Colon (tissue), 2 donors: ENCODE data around the gene UPP2.

ENCODE experiments used
- FAIRE-seq: peaks from 2 replicates; lab custom pipeline; 2012; peaks lifted over from hg19 to GRCh38; lab: Jason Lieb, UNC
- donor health status: control.
- donor health status: control.

The UPP2 gene

DNA sequence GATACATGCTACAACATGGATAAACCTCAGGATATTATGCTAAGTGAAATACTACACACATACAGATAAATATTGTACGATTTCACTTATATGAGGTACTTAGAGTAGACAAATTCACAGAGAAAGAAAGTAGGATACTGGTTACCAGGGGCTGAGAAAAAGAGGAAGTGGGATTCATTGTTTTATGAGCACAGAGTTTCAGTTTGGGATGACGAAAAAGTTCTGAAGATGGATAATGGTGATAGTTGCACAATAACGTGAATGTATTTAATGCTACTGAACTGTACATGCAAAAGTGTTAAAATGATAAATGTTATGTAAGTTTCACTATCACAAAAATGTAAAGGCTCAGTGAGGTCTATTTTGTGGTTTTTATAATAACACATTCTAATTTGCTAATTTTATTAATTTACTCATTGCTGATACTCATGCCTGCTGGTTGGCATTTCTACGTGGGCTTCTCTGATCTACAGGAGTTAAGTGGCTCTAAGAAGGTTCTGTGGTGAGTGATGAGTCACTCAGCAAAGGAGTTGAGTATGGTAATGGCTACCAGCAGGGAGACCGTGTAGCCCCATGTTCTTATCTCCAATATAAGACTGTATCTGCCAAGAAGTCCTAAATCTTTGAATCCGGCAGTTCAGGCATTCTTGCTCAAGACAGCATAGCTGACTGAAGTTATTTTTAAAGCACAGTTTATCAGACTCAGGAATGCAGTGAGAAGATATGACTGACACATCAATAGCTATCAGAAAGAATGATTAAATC is 41.1 kb downstream of the UPP2 start:
- FAIRE-seq = no peak

DNA sequence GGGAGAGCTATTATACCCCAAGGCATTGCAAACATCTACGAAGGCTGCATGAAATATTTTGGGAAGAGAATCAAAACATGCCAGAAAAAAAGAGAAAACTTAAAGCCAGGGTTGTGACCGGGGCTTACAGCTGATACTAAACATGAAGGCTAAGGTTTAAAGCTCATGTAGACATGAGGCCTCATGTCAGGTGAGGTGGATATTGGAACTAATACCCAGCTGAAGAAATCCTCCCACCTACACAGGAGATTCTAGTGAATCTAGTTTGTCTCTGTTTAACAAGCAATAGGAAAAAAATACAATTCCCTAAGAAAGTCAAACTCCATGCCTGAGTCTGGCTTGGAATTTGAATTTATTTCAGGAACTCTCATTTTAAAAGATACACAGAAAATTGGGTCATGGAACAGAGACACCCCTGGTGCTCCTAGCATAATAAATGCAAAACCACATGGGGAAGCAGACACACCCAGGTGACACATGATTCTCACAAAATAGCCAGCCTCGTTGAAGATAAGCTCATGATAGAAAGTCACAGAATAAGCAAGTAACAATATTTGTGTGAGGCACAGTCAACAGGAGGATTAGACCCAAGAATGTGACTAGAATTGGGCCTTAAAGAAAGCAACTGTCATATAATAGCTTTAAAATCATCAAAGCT is 42.2 kb downstream of the UPP2 start:
- no peak for FAIRE-seq

DNA sequence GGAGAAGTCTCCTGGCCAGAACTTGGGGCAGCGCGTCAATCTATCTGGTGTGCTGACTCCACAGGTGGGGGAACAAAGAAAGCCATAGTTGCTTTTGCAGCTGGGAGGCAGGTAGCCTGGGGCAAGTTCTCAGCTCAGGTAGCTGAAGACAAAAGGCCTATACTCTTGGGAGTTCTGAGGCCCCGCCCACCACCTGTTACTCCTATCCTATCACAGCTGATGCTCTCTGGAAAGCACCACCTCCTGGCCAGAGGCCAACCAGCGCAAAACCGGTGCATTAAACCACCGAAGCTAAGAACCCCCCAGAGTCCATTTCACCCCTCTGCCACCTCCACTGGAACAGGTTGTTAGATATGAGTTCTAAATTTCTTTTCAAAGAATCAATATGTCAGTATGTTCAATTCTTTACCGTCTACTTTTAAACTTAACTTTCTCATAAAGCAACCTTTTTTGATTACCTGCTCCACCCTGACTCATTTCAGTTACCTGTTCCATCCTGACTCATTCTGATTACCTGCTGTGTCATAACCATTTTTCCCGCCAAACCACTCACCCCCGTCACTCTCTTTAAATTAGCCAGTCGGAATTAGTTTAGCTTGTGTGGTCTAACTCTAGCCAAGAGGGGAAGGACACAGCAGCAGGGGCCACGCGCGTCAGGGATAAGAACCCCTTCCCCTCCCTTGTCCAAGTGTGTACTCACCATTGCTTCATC is 43.4 kb downstream of the UPP2 start:
- no peak for FAIRE-seq

DNA sequence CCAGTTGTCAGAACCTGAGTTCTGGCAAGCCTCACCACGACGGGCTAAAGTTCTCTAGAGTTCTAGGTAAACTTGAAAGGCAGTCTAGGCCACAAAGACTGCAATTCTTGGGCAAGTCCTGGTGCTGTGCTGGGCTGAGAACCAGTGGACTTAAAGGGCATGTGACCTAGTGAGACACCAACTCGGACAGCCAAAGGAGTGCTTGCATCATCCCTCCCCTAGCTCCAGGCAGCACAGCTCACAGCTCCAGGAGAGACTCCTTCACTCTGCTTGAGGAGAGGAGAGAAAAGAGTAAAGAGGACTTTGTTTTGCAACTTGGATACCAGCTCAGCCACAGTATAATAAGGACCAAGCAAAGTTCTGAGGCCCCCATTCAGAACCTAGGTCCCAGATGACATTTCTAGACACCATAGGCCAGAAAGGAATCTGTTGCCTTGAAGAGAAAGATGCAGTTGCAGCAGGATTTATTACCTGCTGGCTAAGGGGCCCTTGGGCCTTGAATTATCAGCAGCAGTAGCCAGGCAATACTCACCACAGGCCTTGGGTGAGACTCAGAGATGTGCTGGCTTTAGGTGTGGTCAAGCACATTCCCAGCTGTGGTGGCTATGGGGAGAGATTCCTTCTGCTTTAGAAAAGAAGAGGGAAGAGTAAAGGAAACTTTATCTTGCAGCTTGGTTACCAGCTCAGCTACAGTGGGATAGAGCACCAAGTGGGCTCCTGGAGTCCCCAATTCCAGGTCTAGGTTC is 51.8 kb downstream of the UPP2 start:
- FAIRE-seq = no peak

DNA sequence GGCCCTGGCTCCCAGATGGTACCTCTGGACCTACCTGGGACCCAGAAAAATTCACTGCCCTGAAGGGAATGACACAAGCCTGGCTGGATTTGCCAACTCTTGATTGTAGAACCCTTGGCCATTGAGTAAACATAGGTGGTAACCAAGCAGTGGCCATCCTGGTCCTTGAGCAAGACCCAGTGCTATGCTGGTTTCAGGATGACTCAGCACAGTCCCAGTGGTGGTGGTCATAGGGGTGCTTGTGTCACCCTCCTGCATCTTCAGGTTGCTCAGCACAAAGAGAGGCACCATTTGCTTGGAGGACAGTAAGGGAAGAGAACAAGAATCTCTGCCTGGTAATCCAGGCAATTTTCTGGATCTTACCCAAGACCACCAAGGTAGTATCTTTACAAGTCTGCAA is 52.9 kb downstream of the UPP2 start:
- no peak for FAIRE-seq

DNA sequence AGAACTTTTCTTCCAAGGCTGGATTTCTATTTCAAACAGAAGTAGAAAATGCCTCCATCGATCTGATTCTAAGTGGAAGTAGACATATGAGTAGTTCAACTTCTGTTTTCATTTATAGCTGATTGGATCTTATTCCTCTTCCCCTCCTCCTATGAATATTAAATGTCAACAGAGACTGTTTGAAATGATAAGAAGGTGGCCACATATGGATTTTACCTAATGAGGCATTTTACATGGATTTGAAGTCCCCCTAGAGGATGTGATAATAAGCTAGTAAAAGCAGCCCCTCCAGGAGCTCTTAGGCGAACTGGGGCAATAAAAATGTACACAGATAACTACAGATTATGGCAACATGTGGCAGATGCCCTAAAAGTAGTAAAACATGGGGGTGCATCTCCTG is 71.0 kb downstream of the UPP2 start:
- FAIRE-seq = no peak

DNA sequence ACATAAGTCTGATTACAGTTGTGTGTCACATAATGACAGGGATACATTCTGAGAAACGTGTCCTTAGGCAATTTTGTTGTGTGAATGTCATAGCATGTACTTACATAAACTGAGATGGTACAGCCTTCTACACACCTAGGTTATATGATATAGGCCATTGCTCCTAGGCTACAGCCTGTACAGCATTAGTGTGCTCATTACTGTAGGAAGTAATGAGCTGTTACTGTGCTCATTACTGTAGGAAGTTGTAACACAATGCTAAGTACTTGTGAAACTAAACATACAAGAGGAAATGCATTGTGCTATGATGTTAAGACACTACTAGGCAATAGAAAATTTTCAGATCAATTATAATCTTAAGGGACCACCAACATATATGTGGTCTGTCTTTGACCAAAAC is 72.8 kb downstream of the UPP2 start:
- FAIRE-seq = no peak

DNA sequence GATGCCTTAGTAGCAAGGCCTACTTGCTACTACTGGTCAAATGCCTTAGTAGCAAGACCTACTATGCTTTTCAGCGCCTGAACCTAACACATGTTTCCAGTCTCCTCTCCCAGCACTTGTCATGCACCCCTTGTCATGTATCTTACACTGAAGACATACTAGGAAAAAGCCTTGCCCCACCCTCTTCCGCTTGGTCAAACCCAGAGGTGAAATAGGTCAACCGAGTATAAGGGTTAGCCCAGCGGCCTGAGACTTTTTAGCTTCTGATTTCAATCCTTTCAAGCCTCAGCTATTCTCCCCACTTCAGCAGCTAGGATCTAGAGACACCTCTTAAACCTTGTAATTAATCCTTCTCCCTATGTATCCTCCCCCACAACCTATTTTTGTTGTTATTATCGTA is 73.3 kb downstream of the UPP2 start:
- FAIRE-seq = no peak

DNA sequence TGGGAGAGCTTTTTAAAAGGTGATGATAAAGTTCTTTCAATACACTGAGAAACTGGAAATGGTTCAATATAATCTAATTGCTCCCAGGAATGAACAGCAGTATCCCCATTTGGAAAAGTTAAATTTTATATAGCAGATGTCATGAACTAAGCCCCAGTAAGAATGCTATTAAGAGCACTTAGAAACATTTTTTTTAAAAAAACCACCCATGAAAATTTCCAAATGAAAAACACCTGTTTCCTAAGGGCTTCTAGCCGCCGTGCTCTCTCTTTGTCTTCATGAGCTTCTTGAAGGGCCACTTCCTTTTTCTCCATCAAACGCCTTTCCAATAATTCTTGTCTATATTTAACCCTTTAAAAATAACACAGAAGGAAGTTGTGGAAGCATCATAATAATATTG is 77.0 kb downstream of the UPP2 start:
- no peak for FAIRE-seq

DNA sequence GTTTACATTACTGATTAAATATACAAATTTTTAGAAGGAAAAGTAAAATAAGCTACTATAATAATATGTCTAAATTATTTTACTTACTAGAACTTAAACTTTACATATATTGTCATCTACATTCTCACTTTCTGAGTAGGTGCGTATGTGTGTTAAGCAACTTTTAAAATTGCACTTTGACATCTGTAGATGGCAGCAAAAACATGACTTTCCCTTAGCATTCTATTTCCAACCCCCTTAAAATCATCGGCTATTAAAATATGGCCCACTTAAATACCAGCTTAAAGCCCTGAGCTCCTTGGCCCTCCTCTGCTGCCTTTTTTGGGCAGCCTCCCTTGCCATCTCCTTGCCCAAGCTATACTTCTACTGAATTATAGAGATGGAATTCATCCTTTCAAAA is 78.0 kb downstream of the UPP2 start:
- FAIRE-seq = no peak

DNA sequence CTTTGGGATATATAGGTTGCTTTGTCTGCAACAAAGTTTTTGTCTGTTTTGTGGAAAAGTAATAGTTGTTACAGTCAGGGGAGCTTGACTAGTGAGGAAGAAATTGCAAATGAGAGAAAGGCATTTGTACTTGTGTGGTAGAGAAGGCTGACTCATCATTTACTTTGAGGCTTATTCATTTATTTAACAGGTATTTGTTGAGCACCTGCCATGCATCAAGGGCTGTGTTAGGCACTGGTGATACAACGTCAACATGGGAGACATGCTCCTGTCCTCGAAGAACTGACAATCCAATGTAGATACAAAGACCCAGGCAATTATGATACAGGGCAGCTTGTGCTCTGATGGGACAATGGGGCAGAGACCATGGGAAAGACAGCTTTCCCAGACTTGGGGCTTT is 79.5 kb downstream of the UPP2 start:
- FAIRE-seq = no peak

DNA sequence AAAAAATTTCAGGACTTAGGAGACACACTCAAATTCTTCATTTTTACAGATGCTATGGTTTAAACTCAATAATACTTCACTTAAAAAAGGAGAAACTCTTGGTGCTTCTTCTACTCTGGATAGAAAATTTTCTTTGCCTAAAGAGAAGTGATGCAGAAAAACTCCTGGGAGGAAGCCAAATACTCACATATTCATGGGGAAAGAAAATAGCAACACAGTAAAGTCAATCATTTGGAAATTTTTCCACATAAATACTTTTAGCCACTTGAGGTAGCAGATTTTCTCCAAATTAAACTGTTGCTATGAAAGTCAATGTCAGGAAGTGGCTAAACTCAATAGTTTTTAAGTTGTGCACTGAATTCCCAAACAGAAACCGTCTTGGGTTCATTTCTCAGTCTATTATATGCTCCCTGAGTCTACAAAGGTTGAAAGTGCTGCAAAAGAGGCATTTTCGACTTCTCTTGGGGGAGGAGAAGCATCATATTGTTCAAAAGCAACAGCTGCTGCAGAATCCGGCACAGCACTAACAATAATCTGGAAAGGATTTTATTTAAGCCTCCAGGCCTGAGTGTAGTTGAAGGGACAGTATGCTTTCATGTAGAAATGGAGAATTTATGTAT is 81.1 kb downstream of the UPP2 start:
- no peak for FAIRE-seq

DNA sequence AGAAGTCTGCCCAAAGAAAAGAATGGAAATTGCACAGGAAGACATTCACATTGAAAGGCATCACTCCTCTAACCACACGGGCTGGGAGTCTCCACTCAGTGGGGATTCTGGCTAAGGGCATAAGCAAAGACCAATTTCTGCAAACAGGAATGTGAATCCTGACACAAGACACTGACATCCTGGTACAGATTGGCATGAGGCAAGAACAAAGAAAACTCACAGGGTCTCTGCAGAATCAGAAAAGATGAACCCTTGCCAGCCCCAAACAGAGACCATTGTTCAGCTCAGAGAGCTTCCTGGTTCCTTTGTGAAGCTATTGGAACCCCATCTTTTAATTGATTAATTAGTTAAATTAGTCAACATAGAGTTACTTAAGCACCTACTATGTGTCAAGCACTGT is 82.3 kb downstream of the UPP2 start:
- no peak for FAIRE-seq

DNA sequence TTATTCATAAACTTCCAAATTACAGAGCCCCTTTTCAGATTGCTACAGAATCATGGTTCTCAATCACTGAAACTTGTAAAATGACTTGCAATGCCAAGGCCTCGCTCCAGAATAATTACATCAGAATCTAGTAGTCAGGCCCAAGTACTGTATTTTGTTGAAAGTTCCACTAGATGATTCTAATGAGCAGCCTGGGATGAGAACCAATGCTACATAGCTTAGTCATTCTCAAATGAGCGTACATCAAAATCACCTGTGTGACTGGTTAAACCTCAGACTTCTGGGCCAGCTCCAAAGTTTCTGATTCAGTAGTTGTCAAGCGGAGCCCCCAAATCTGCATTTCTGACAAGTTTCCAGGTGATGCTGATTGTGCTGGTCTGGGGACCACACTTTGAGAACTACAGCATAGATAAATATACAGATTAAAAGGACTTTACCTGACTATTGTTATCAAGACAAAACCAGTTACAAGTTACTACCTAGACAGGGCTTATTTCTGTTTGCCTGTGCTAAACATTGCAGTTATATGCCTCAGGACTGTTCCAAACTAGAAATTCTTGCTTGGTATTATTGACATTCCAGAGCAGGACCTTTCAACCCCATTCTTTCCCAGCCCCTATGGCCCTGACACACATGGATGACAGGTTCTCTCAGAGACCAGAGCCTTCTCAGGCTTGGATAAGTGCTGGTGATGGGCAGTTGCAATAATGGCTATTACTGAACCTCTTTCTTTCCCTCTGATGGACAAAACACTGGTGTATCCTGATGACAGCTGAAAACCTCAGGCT is 83.1 kb downstream of the UPP2 start:
- FAIRE-seq = no peak
